HPDE6-E6E7 (cell line): Measurements from ENCODE around the gene CBX5.
"Not testable (repeated sequence)": the region's sequence is repeated elsewhere in the genome, so short reads cannot be mapped to it uniquely, and the experiment has no call there.

Source experiments
- DNase-seq: peaks from one replicate; pipeline ENCODE4 v3.0.0; 2011; ENCODE audit warnings: missing footprints; ENCODE audit errors: extremely low spot score

Gene CBX5

DNA sequence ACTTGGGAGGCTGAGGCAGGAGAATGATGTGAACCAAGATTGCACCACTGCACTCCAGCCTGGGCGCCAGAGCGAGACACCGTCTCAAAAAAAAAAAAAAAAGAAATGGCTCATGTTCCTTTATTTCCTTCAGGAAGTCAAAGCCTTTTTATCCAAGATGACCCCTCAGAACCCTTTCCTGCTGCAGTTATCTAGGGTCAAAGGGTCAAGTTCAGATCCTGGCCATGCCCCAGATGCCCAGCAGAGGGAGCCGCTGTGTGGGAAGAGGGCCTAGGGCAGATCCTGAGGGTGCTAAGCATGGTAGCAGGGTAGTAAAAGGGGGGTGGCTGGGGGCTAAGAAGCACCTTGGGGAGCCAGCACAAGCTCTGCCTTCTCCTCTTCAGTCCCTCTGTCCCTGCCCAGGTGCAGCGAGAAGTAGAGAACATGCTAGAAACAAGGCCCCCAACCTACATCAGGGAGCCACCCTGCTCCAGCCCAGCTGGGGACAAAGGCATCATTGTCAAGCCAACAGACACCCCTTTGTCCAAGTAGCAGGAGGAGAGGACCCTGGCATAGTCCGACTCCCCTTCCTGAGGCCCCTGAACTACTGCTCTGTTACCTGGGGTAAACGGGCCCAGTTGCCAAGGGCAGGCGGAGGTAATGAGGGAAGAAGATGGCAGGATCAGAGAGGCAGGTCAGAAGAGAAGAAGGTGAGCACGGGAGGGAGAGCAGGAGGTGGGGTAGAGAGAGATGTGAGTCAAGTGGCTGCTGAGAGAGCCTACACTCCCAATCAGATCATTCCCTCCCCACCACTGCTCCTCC lies 14.4 kb upstream of the CBX5 start:
- no peak for DNase-seq

GRCh38 chr12:54292931-54293241 lies 13.0 kb upstream of the CBX5 start:
- DNase-seq: no peak

DNA sequence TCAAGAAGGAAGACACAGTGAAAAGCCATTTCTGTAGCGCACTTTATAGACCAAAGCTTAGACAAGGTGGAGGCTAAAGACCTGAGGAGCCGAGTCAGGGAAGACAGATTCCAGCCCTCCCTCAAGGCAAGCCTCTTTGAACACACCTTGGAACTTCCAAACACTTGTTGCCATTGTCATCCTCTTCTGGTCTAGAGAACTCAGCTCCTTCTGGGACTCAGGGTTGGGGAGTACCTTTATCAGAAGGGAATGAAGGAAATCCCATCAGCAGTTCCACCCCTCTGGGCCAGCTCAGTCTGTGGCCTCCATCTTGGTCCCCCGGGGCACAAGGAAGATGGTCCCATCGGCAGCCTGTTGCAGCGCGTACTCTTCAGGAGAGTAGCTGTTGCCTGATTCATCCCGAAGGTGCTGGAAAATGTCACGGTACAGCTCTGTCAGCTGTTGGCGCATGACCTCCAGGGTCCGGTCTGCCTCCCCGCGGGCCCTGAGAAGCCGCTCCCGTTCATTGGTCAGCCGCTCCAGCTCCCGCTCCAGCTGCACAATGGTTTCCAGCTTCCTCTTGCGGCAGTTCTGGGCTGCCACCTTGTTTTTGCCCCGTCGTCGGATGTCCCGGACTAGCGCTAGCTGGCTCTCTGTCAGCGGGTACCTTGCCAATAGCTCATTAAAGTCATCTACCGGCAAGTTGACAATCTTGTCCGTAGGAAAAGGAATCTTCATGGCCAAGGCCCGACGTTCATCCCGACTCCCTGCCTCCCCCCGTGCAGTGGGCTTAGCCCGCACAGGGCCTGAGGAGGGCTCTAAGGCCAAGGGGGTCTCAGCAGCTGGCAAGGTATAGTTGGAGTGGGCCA lies 12.4 kb upstream of the CBX5 start:
- DNase-seq: no peak

- no peak for DNase-seq
These were observed 7.6 kb upstream of the CBX5 start for GRCh38 chr12:54287261-54288157.

- no peak for DNase-seq
These were observed 6.4 kb upstream of the CBX5 start for GRCh38 chr12:54286042-54287030.

DNA sequence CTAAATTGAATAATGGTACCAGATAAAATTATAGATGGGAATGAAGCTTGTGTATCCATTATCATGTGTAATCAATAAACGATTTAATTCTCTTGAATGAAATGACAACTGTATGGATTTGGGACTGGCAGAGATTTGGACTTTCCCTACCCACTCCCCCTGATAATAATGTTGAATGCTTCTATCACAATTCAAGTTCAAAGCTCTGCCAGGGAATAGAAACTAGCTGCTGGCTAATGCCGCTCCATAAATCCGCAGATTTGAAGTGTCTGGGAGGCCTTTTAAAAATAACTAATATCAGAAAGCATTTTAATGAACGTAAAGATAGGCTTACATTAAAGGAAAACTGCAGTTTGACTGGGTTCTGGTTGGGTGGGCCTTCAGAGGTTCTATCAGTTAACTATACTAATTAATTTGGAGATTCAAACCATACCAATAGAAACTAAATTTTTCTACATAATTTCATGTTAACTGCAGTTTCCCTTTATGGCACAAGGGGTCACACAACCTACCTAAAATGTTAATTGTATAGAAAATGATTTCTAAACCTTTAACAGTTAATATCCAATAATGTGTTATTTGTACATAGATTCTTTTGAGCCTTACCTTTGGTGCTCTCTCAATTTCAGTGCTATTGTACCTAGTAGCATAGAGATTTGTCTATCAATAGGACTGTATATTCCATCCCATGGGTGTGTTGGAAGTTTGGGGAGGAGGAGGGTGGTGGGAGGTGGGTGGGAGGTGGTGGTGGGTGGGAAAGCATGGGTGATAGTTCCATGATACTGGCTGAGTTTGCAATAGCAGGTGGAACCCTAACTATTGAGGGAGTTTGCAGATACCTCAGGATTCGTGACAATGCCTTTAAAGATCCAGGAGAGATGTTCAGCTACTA lies 5.5 kb upstream of the CBX5 start:
- DNase-seq: no peak

DNA sequence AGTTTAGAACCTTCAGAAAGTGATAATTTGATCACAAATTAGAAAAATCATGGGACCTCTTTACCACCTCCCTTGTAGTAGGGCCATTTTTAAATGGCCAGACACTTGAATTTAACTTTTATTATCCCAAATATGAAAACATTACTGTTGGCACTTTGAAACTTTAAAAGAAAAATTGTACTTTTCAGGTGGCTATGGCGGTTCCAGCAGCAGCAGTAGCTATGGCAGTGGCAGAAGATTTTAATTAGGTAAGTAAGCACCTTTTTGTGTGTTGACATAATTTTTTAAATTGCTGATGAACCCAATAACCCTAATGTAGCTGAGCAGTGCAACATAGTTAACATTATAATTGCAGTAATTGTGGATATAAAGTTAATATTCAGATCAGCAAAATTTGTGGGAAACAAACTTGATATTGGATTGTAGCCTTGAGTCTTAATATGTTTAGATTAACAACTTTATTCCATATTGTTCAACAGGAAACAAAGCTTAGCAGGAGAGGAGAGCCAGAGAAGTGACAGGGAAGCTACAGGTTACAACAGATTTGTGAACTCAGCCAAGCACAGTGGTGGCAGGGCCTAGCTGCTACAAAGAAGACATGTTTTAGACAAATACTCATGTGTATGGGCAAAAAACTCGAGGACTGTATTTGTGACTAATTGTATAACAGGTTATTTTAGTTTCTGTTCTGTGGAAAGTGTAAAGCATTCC lies 4.3 kb upstream of the CBX5 start:
- not testable (repeated sequence) for DNase-seq

GRCh38 chr12:54282949-54283593 lies 3.1 kb upstream of the CBX5 start:
- no peak for DNase-seq

DNA sequence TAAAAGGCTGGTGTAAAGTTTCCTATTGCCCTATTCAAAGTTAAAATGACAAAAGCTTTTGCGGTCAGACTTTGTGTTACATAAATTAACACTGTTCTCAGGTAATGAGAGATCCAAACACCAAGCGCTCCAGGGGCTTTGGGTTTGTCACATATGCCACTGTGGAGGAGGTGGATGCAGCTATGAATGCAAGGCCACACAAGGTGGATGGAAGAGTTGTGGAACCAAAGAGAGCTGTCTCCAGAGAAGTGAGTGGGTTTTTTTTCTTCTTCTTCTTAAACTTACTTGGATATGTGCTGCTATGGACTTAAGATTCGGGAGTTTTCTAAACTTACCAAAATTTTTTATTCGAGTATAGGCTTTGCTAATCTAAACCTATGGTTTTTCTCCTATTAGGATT lies 1.8 kb upstream of the CBX5 start:
- not testable (repeated sequence) for DNase-seq

DNA sequence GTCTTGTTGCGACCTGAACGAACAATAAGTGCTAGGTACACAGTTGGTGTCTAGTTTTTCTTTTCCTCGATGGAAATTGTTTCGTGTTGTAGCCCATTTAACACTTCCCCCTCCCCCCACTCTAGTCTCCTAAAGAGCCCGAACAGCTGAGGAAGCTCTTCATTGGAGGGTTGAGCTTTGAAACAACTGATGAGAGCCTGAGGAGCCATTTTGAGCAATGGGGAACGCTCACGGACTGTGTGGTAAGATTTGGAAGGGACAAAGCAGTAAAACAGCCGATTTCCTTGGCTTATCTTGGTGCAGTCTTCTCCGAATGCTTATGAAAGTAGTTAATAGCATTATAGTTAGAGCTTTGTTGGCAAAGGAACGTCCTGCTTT lies 1.3 kb upstream of the CBX5 start:
- not testable (repeated sequence) for DNase-seq

GRCh38 chr12:54280468-54281260 lies 742 bp upstream of the CBX5 start, which contains the start of gene HNRNPA1:
HNRNPA1 (plus strand) TSS chr12:54280726; CDS start chr12:54280808, 82 bp downstream.
- DNase-seq: peak; percentile 97

DNA sequence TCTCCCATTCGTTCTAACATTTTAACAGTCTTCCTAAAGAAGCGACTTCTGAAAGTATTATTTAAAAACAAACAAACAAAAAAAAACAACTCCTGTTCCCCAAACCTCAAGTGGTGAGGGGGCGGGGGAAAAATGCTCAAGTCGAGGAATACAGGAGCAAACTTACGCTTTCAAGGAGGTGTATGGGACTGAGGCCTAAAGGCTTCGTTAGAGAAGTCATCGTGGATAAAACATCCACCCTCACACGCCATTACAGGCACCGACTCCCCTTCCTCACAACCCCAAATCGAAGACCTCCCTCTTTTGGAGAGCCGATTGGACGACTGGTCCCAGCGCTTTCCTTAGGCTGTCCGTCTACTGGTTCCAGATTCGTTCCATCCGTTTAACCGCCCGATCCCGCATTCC lies 693 bp downstream of the CBX5 start:
- DNase-seq: no peak

DNA sequence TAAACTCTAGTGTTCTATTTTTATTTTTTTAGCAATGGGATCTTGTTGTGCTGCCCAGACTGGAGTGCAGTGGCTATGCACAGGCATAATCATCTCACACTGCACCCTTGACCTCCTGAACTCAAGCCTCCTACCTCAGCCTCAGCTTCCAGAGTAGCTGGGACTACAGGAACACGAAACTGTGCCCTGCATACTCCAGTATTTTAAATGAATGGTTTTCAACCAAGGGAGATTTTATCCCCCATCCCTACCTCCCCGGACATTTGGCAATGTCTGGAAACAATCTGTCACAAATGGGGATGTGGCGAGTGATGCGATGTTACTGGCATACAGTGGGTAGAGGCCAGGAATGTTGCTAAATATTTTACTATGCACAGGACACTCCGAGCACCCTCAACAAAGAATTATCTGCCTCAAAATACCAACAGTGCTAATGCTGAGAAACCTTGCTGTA lies 2.1 kb downstream of the CBX5 start:
- DNase-seq: no peak

- no peak for DNase-seq
These were observed 3.6 kb downstream of the CBX5 start for GRCh38 chr12:54276368-54276767.

GRCh38 chr12:54273981-54274380 lies 5.9 kb downstream of the CBX5 start:
- DNase-seq: no peak

- DNase-seq: no peak
These were observed 7.7 kb downstream of the CBX5 start for GRCh38 chr12:54272214-54272613.

- no peak for DNase-seq
These were observed 9.6 kb downstream of the CBX5 start for GRCh38 chr12:54270345-54270744.

GRCh38 chr12:54266852-54267251 lies 13.1 kb downstream of the CBX5 start:
- no peak for DNase-seq
